GM18870 (cell line): ENCODE results near the gene TMEM222.
"Not testable (repeated sequence)": the region's sequence is repeated elsewhere in the genome, so short reads cannot be mapped to it uniquely, and the experiment has no call there.

Experiments used
- ATAC-seq: cut with Tn5 transposase; IDR thresholded peaks from one replicate; pipeline ENCODE4 v1.9.1; 2021; ENCODE audit warnings: moderate library complexity; ENCODE audit not compliant: unreplicated experiment

TMEM222 gene

GRCh38 chr1:27321813-27322568 lies at the start of gene TMEM222:
Gene TMEM222, plus strand, starts transcription at chr1:27322163. Its CDS starts 35 bp downstream, at chr1:27322198.
- ATAC-seq, result peak; percentile 74

GRCh38 chr1:27274204-27274603 lies 47.8 kb upstream of the TMEM222 start:
- no peak for ATAC-seq

GRCh38 chr1:27275696-27276095 lies 46.3 kb upstream of the TMEM222 start:
- ATAC-seq, result no peak

GRCh38 chr1:27284425-27285273 lies 37.3 kb upstream of the TMEM222 start:
- ATAC-seq, result no peak

- no peak for ATAC-seq
These were observed 36.7 kb upstream of the TMEM222 start for GRCh38 chr1:27285274-27285660.

- not testable (repeated sequence) for ATAC-seq
These were observed 36.1 kb upstream of the TMEM222 start for GRCh38 chr1:27285821-27286220.

GRCh38 chr1:27289125-27289524 lies 32.8 kb upstream of the TMEM222 start:
- ATAC-seq, result not testable (repeated sequence)

- no peak for ATAC-seq
These were observed 31.4 kb upstream of the TMEM222 start for GRCh38 chr1:27290581-27290980.

- ATAC-seq, result no peak
These were observed 29.9 kb upstream of the TMEM222 start for GRCh38 chr1:27292106-27292505.

- no peak for ATAC-seq
These were observed 28.0 kb upstream of the TMEM222 start for GRCh38 chr1:27293915-27294314.

- ATAC-seq, result no peak
These were observed 25.1 kb upstream of the TMEM222 start for GRCh38 chr1:27296773-27297291.

GRCh38 chr1:27297903-27298302 lies 24.1 kb upstream of the TMEM222 start:
- no peak for ATAC-seq

GRCh38 chr1:27298632-27299384 lies 23.2 kb upstream of the TMEM222 start:
- no peak for ATAC-seq

GRCh38 chr1:27299385-27300271 lies 22.3 kb upstream of the TMEM222 start:
- ATAC-seq, result no peak

GRCh38 chr1:27300341-27301051 lies 21.5 kb upstream of the TMEM222 start:
- ATAC-seq, result no peak

- no peak for ATAC-seq
These were observed 20.9 kb upstream of the TMEM222 start for GRCh38 chr1:27301052-27301422.

GRCh38 chr1:27301582-27302199 lies 20.3 kb upstream of the TMEM222 start:
- ATAC-seq, result no peak

- ATAC-seq, result no peak
These were observed 19.4 kb upstream of the TMEM222 start for GRCh38 chr1:27302612-27303011.

- no peak for ATAC-seq
These were observed 18.5 kb upstream of the TMEM222 start for GRCh38 chr1:27303509-27303908.
